HepG2 (cell line): ENCODE data around the gene LDB3. TPM values are rescaled to one million over a fixed set of nuclear protein-coding genes. Genes with fewer than 3 reads are reported as not detected.
"Not testable (repeated sequence)": the region's sequence is repeated elsewhere in the genome, so short reads cannot be mapped to it uniquely, and the experiment has no call there.

ENCODE experiments used
- ATAC-seq: fragments of 200-7000 bp; cut with Tn5 transposase; 3 replicates; pipeline ENCODE4 v1.9.1; 2020; ENCODE audit warnings: mild to moderate bottlenecking, moderate library complexity
- BruUV-seq: library from RNA; stranded (reverse); fragments of 400-500 nt; replicated peaks from 2 replicates; lab custom pipeline; 2021; lab: Mats Ljungman, UMichigan
- CTCF ChIA-PET: fragments of 300-600 bp; formaldehyde crosslinking; extraction: SDS; loops from one replicate; lab custom pipeline; 2021; ENCODE audit warnings: low total read pairs, inconsistent platforms, low intra/inter-chr PET ratio; lab: Yijun Ruan, JAX
- POLR2A ChIA-PET: fragments of 350-600 bp; sonication (Branson Sonifier 250); formaldehyde crosslinking; loops from one replicate; lab custom pipeline; 2020; ENCODE audit warnings: antibody characterized with exemption, inconsistent platforms; lab: Yijun Ruan, JAX
- DNase-seq: peaks from one replicate; pipeline ENCODE4 v3.0.0-alpha.2; 2015; ENCODE audit warnings: low spot score
- FAIRE-seq: peaks from 3 replicates; lab custom pipeline; 2011; peaks lifted over from hg19 to GRCh38; lab: Jason Lieb, UNC
- H2AFZ ChIP-seq: one replicate; pipeline ENCODE4 v1.6.1; 2011; ENCODE audit warnings: low read length, inconsistent platforms
- H3K27ac ChIP-seq: fragments of 300-600 bp; 3 replicates; pipeline ENCODE4 v1.8.0; 2011; ENCODE audit warnings: mixed run types, mild to moderate bottlenecking, mixed read lengths, low read length, inconsistent platforms; ENCODE audit not compliant: insufficient read depth; ENCODE audit errors: extremely low read length
- H3K27me3 ChIP-seq, 2 experiments: fragments of 200-600 bp in 1 of 2; 2 replicates in 1 of 2; 3 replicates in 1 of 2; pipeline versions ENCODE4 v1.6.0 to v1.8.0; 2011; ENCODE audit warnings: low read length in 2 of 2, mild to moderate bottlenecking in 2 of 2, moderate library complexity in 2 of 2, inconsistent platforms in 1 of 2; ENCODE audit not compliant: insufficient read depth in 2 of 2, control insufficient read depth in 1 of 2
- H3K36me3 ChIP-seq, 2 experiments: fragments of 200-600 bp in 1 of 2; replicated peaks in 1 of 2; 2 replicates in 1 of 2; 3 replicates in 1 of 2; pipeline versions ENCODE4 v1.5.1 to v1.8.0; 2011; ENCODE audit warnings: low read length in 2 of 2, inconsistent platforms in 1 of 2; ENCODE audit not compliant: insufficient read depth in 2 of 2, control insufficient read depth in 1 of 2
- H3K4me1 ChIP-seq: 2 replicates; pipeline ENCODE4 v1.5.1; 2012; ENCODE audit warnings: low read length, inconsistent platforms; ENCODE audit not compliant: insufficient read depth
- H3K4me2 ChIP-seq: 2 replicates; pipeline ENCODE4 v1.6.0; 2011; ENCODE audit warnings: low read depth, low read length, inconsistent platforms
- H3K4me3 ChIP-seq, 3 experiments: fragments of 200-600 bp in 1 of 3; sonication (generic), shearing (Covaris generic) in 1 of 3; replicated peaks in 1 of 3; 2 replicates each; pipeline ENCODE4 v1.5.1; 2011 to 2016; ENCODE audit warnings: low read length in 3 of 3, inconsistent platforms in 2 of 3, low read depth in 2 of 3, mild to moderate bottlenecking in 2 of 3, control low read depth in 1 of 3, mixed read lengths in 1 of 3; ENCODE audit not compliant: insufficient read depth in 1 of 3
- H3K79me2 ChIP-seq: one replicate; pipeline ENCODE4 v1.6.1; 2011; ENCODE audit warnings: low read length, inconsistent platforms; ENCODE audit not compliant: insufficient read depth
- H3K9ac ChIP-seq: 2 replicates; pipeline ENCODE4 v1.6.0; 2011; ENCODE audit warnings: mild to moderate bottlenecking, low read depth, low read length, inconsistent platforms; ENCODE audit not compliant: insufficient read depth
- H3K9me3 ChIP-seq: 2 replicates; pipeline ENCODE4 v1.5.1; 2012; ENCODE audit warnings: mild to moderate bottlenecking, low read length
- H4K20me1 ChIP-seq: 2 replicates; pipeline ENCODE4 v1.6.0; 2011; ENCODE audit warnings: inconsistent platforms, mild to moderate bottlenecking, low read length, moderate library complexity; ENCODE audit not compliant: insufficient read depth
- MIXL1 ChIP-seq: IDR thresholded peaks from 2 replicates; pipeline ENCODE4 v1.6.1; 2016
- NFATC3 ChIP-seq: sonication (generic); formaldehyde crosslinking; IDR thresholded peaks from 2 replicates; pipeline ENCODE4 v1.5.1; 2020; ENCODE audit warnings: mild to moderate bottlenecking, missing genetic modification reagents
- SRY ChIP-seq: sonication (generic); formaldehyde crosslinking; IDR thresholded peaks from 2 replicates; pipeline ENCODE4 v1.8.0; 2022; ENCODE audit warnings: mild to moderate bottlenecking, missing genetic modification reagents
- ZFY ChIP-seq: sonication (generic); formaldehyde crosslinking; IDR thresholded peaks from 2 replicates; pipeline ENCODE4 v1.4.0; 2020; ENCODE audit warnings: missing genetic modification reagents
- ZNF326 ChIP-seq: sonication (generic); formaldehyde crosslinking; IDR thresholded peaks from 2 replicates; pipeline ENCODE4 v1.4.0; 2020; ENCODE audit warnings: missing genetic modification reagents, borderline replicate concordance
- WGBS: methylation state at CpG from one replicate; pipeline ENCODE4 v1.1.6; 2017; ENCODE audit warnings: low lambda C conversion rate; 5-methylcytosine and 5-hydroxymethylcytosine counted together
- in situ Hi-C: cut with HindIII; loops from 2 replicates; pipeline ENCODE4 v1.10.0; 2017; ENCODE audit warnings: low pct_unique_long_range_greater_than_20kb; ENCODE audit not compliant: extremely low pct_ligation_motif_present
- intact Hi-C: fragments of 100-400 bp; cut with micrococcal nuclease; formaldehyde crosslinking; loops from one replicate; pipeline ENCODE4 v1.10.0; 2022; ENCODE audit not compliant: unreplicated experiment
- polyA plus RNA-seq, 8 experiments: library from polyadenylated mRNA; depleted of rRNA in 3 of 8; stranded (reverse) in 7 of 8; unstranded in 1 of 8; fragments of >200 nt; fragmentation: Illumina TruSeq in 4 of 8; extraction: Trizol in 4 of 8; gene quantifications; 2 replicates each; pipeline versions ENCODE4 v1.2.1 to v1.2.3, GENCODE V29; 2011 to 2016; ENCODE audit warnings: low read depth in 4 of 8, missing spikeins in 1 of 8, mixed read lengths in 1 of 8; ENCODE audit not compliant: insufficient read depth in 1 of 8
- total RNA-seq, 5 experiments: library from RNA; depleted of rRNA; stranded (reverse); fragments of >200 nt; fragmentation: Illumina TruSeq; extraction: Trizol; gene quantifications; 2 replicates each; pipeline ENCODE4 v1.2.3, GENCODE V29; 2016; ENCODE audit warnings: low read depth in 1 of 5

LDB3 gene
- total and polyA plus RNA-seq, 2 of the 13 experiments (the other 11 are each of a cell fraction or from before 2014, with no cell fraction given) = not detected

- H3K4me2 ChIP-seq, intact Hi-C loops, H3K36me3 ChIP-seq, H3K79me2 ChIP-seq, ATAC-seq, H3K4me3 ChIP-seq, H3K9ac ChIP-seq, H3K27ac ChIP-seq, FAIRE-seq, H3K4me1 ChIP-seq, H3K9me3 ChIP-seq, in situ Hi-C loops, POLR2A ChIA-PET, H4K20me1 ChIP-seq, CTCF ChIA-PET, H2AFZ ChIP-seq, BruUV-seq, DNase-seq: not testable (repeated sequence)
- H3K27me3 ChIP-seq = peaks cover 2 to 23% of the 10 kb centered on the region in 2 experiments; a peak in 2 of 5 replicates
- 42% methylated on average over 4 of the region's 4 CpGs for WGBS
These were observed 67.0 kb downstream of the LDB3 start for GRCh38 chr10:86735278-86735677.

GRCh38 chr10:86742230-86742629, 73.9 kb downstream of the LDB3 start:
- CTCF ChIA-PET = no interaction called here
- Histone ChIP-seq H3K9me3 (no peaks in the 10 kb centered on the region), H3K9ac (no peak overlapping the region), H3K27ac (no peak overlapping the region), H3K4me2 (no peak overlapping the region), H3K79me2 (no peaks in the 10 kb centered on the region), H4K20me1 (no peaks in the 10 kb centered on the region), H3K36me3 (no peaks in the 10 kb centered on the region), H3K4me3 (no peak overlapping the region), H3K4me1 (no peaks in the 10 kb centered on the region), H2AFZ (no peak overlapping the region), H3K27me3 (no peaks in the 10 kb centered on the region)
- BruUV-seq = no TSS peak
- intact Hi-C loops = no loop called here
- FAIRE-seq = no peak
- ATAC-seq = no peak
- POLR2A ChIA-PET = interaction anchor here (1.1 to 1.5 kb wide), 2 partner anchors 14 to 15 kb away, joined by 3 read pairs; no protein-coding TSS in a partner anchor
- WGBS = 81% methylated on average over 1 of the region's 1 CpG
- in situ Hi-C loops = no loop called here
- no peak for DNase-seq
- no peak for TF ChIP-seq SRY (CRISPR knock-in tag)
- no peak for TF ChIP-seq ZFY (CRISPR knock-in tag)
- TF ChIP-seq NFATC3 (CRISPR knock-in tag) = no peak
- no peak for TF ChIP-seq ZNF326
- no peak for TF ChIP-seq MIXL1 (CRISPR knock-in tag)
